Fibroblast of skin of left biceps (primary cell): ENCODE results near the gene ISYNA1.
A peak's percentile ranks its signal among the peaks of the same experiment; 100 is the strongest.

Experiments used
- DNase-seq, 2 experiments: peaks; one replicate each; pipeline ENCODE4 v3.0.0-alpha.2; 2013; ENCODE audit warnings: low read depth in 2 of 2

ISYNA1 gene

GRCh38 chr19:18437491-18438330 is at the start of gene ISYNA1:
Gene ISYNA1, minus strand, starts transcription at chr19:18438133. Its CDS starts 154 bp downstream, at chr19:18437979.
- no peak for DNase-seq

GRCh38 chr19:18486746-18487145 is 48.8 kb upstream of the ISYNA1 start:
- no peak for DNase-seq

GRCh38 chr19:18484992-18485391 is 47.1 kb upstream of the ISYNA1 start:
- no peak for DNase-seq

- DNase-seq = no peak
Observed at GRCh38 chr19:18483119-18483890, 45.4 kb upstream of the ISYNA1 start.

- no peak for DNase-seq
Observed at GRCh38 chr19:18481505-18482222, 43.7 kb upstream of the ISYNA1 start.

GRCh38 chr19:18480006-18480691 is 42.2 kb upstream of the ISYNA1 start:
- no peak for DNase-seq

- DNase-seq = peak; percentile 43 to 48
Observed at GRCh38 chr19:18478545-18479311, 40.8 kb upstream of the ISYNA1 start.

- no peak for DNase-seq
Observed at GRCh38 chr19:18477974-18478373, 40.0 kb upstream of the ISYNA1 start.

- no peak for DNase-seq
Observed at GRCh38 chr19:18477042-18477779, 39.3 kb upstream of the ISYNA1 start.

- no peak for DNase-seq
Observed at GRCh38 chr19:18476507-18477041, 38.6 kb upstream of the ISYNA1 start.

- DNase-seq = no peak
Observed at GRCh38 chr19:18475762-18476331, 37.9 kb upstream of the ISYNA1 start.

- DNase-seq = no peak
Observed at GRCh38 chr19:18475004-18475453, 37.1 kb upstream of the ISYNA1 start.

GRCh38 chr19:18474366-18474887 is 36.5 kb upstream of the ISYNA1 start:
- no peak for DNase-seq

- no peak for DNase-seq
Observed at GRCh38 chr19:18473706-18474087, 35.8 kb upstream of the ISYNA1 start.

- DNase-seq = no peak
Observed at GRCh38 chr19:18473003-18473705, 35.2 kb upstream of the ISYNA1 start.

GRCh38 chr19:18470787-18471186 is 32.9 kb upstream of the ISYNA1 start:
- no peak for DNase-seq

GRCh38 chr19:18469069-18469846 is 31.3 kb upstream of the ISYNA1 start:
- DNase-seq = no peak

GRCh38 chr19:18468517-18468916 is 30.6 kb upstream of the ISYNA1 start:
- DNase-seq = no peak
